ENCODE data around the gene APBB1. TPM values are rescaled to one million over a fixed set of nuclear protein-coding genes. Genes with fewer than 3 reads are reported as not detected.

Gene APBB1
- total RNA-seq, 1 donor from 2014 or later: 1.8 TPM

GRCh38 chr11:6414874-6415328, 4.0 kb downstream of the APBB1 start:
- Histone ChIP-seq H3K4me3 (ENCODE audit: low read depth, low read length) (no peak overlapping the region), H3K27me3 (ENCODE audit: control insufficient read depth, insufficient read depth, low read length) (peaks cover 4% of the 10 kb centered on the region), H3K36me3 (ENCODE audit: control insufficient read depth, insufficient read depth, low read length) (no peaks in the 10 kb centered on the region)
- FAIRE-seq (peak; percentile 36), DNase-seq (ENCODE audit: low read depth) (no peak)
- TF ChIP-seq CTCF (IDR thresholded peaks at IDR 0.05; ENCODE audit: insufficient read depth, low read length, severe bottlenecking): no peak

- FAIRE-seq (no peak), DNase-seq (ENCODE audit: low read depth) (no peak)
- Histone ChIP-seq H3K36me3 (ENCODE audit: control insufficient read depth, insufficient read depth, low read length) (no peaks in the 10 kb centered on the region), H3K4me3 (ENCODE audit: low read depth, low read length) (no peak overlapping the region), H3K27me3 (ENCODE audit: control insufficient read depth, insufficient read depth, low read length) (peaks cover 4% of the 10 kb centered on the region)
- no peak for TF ChIP-seq CTCF (IDR thresholded peaks at IDR 0.05; ENCODE audit: insufficient read depth, low read length, severe bottlenecking)
Observed at GRCh38 chr11:6413791-6414201, 5.1 kb downstream of the APBB1 start.

- FAIRE-seq (no peak), DNase-seq (ENCODE audit: low read depth) (no peak)
- H3K36me3 ChIP-seq (ENCODE audit: control insufficient read depth, insufficient read depth, low read length): no peaks in the 10 kb centered on the region
- no peak for TF ChIP-seq CTCF (IDR thresholded peaks at IDR 0.05; ENCODE audit: insufficient read depth, low read length, severe bottlenecking)
- H3K4me3 ChIP-seq (ENCODE audit: low read depth, low read length): no peak overlapping the region
- no peaks in the 10 kb centered on the region for H3K27me3 ChIP-seq (ENCODE audit: control insufficient read depth, insufficient read depth, low read length)
Observed at GRCh38 chr11:6411594-6412031, 7.3 kb downstream of the APBB1 start.

GRCh38 chr11:6410695-6411430, 8.0 kb downstream of the APBB1 start:
- H3K27me3 ChIP-seq (ENCODE audit: control insufficient read depth, insufficient read depth, low read length): no peaks in the 10 kb centered on the region
- DNase-seq (ENCODE audit: low read depth): no peak
- FAIRE-seq: no peak
- H3K36me3 ChIP-seq (ENCODE audit: control insufficient read depth, insufficient read depth, low read length): no peaks in the 10 kb centered on the region
- TF ChIP-seq CTCF (IDR thresholded peaks at IDR 0.05; ENCODE audit: insufficient read depth, low read length, severe bottlenecking): no peak
- H3K4me3 ChIP-seq (ENCODE audit: low read depth, low read length): no peak overlapping the region

- DNase-seq (ENCODE audit: low read depth) (no peak), FAIRE-seq (no peak)
- Histone ChIP-seq H3K4me3 (ENCODE audit: low read depth, low read length) (no peak overlapping the region), H3K36me3 (ENCODE audit: control insufficient read depth, insufficient read depth, low read length) (no peaks in the 10 kb centered on the region), H3K27me3 (ENCODE audit: control insufficient read depth, insufficient read depth, low read length) (peaks cover 2% of the 10 kb centered on the region)
- TF ChIP-seq CTCF (IDR thresholded peaks at IDR 0.05; ENCODE audit: insufficient read depth, low read length, severe bottlenecking): no peak
Observed at GRCh38 chr11:6406370-6406769, 12.5 kb downstream of the APBB1 start.

GRCh38 chr11:6405846-6406245, 13.0 kb downstream of the APBB1 start:
- Histone ChIP-seq H3K4me3 (ENCODE audit: low read depth, low read length) (no peak overlapping the region), H3K36me3 (ENCODE audit: control insufficient read depth, insufficient read depth, low read length) (no peaks in the 10 kb centered on the region), H3K27me3 (ENCODE audit: control insufficient read depth, insufficient read depth, low read length) (peaks cover 2% of the 10 kb centered on the region)
- peak; percentile 79 for FAIRE-seq
- no peak for TF ChIP-seq CTCF (IDR thresholded peaks at IDR 0.05; ENCODE audit: insufficient read depth, low read length, severe bottlenecking)
- DNase-seq (ENCODE audit: low read depth): no peak
